Endothelial cell of umbilical vein (primary cell): ENCODE data around the gene NGFR. TPM values are rescaled to one million over a fixed set of nuclear protein-coding genes. Genes with fewer than 3 reads are reported as not detected.

Experiments
- BruUV-seq: library from RNA; stranded (reverse); fragments of 400-500 nt; replicated peaks from 2 replicates; lab custom pipeline; 2021; lab: Mats Ljungman, UMichigan
- CTCF ChIA-PET: fragments of 300-600, 350-600 bp; sonication (Branson Sonifier 250); formaldehyde crosslinking; loops from one replicate; lab custom pipeline; 2021; ENCODE audit warnings: antibody characterized with exemption, inconsistent platforms; lab: Charles Lee
- POLR2A ChIA-PET: fragments of 300-600, 350-600 bp; sonication (Branson Sonifier 250); formaldehyde crosslinking; loops from one replicate; lab custom pipeline; 2021; ENCODE audit warnings: antibody characterized with exemption, inconsistent platforms; lab: Charles Lee
- DNase-seq: peaks from one replicate; pipeline ENCODE4 v3.0.0-alpha.2; 2011; ENCODE audit warnings: low read depth, low spot score
- FAIRE-seq: peaks from 2 replicates; lab custom pipeline; 2011; peaks lifted over from hg19 to GRCh38; lab: Jason Lieb, UNC
- H2AFZ ChIP-seq: 2 replicates; pipeline ENCODE4 v1.6.0; 2012; ENCODE audit warnings: low read depth, low read length, control low read depth, inconsistent platforms
- H3K27ac ChIP-seq: 2 replicates; pipeline ENCODE4 v1.5.1; 2011; ENCODE audit warnings: low read depth, mild to moderate bottlenecking, control low read depth, low read length, moderate library complexity; ENCODE audit not compliant: insufficient read depth
- H3K27me3 ChIP-seq, 2 experiments: 2 replicates each; pipeline versions ENCODE4 v1.6.0 to v1.6.1; 2011; ENCODE audit warnings: low read length in 2 of 2, mixed read lengths in 1 of 2; ENCODE audit not compliant: control insufficient read depth in 2 of 2, insufficient read depth in 2 of 2
- H3K36me3 ChIP-seq, 2 experiments: 2 replicates in 1 of 2; 3 replicates in 1 of 2; pipeline ENCODE4 v1.5.1; 2011; ENCODE audit warnings: low read length in 2 of 2, mild to moderate bottlenecking in 1 of 2, moderate library complexity in 1 of 2; ENCODE audit not compliant: control insufficient read depth in 2 of 2, insufficient read depth in 2 of 2; ENCODE audit errors: extremely low read depth in 1 of 2
- H3K4me1 ChIP-seq: 3 replicates; pipeline ENCODE4 v1.5.1; 2011; ENCODE audit warnings: mild to moderate bottlenecking, low read length; ENCODE audit not compliant: control insufficient read depth, insufficient read depth; ENCODE audit errors: extremely low read depth
- H3K4me2 ChIP-seq: 2 replicates; pipeline ENCODE4 v1.6.1; 2011; ENCODE audit warnings: low read length, control low read depth, mixed read lengths; ENCODE audit not compliant: insufficient read depth
- H3K4me3 ChIP-seq, 3 experiments: fragments of 200-600 bp in 1 of 3; sonication (generic), shearing (Covaris generic) in 1 of 3; replicated peaks in 1 of 3; 2 replicates each; pipeline ENCODE4 v1.5.1; 2011 to 2016; ENCODE audit warnings: control low read depth in 3 of 3, low read length in 3 of 3, mild to moderate bottlenecking in 2 of 3, inconsistent platforms in 1 of 3, low read depth in 1 of 3, moderate library complexity in 1 of 3; ENCODE audit not compliant: insufficient read depth in 1 of 3
- H3K79me2 ChIP-seq: 2 replicates; pipeline ENCODE4 v1.6.0; 2012; ENCODE audit warnings: low read length, inconsistent platforms; ENCODE audit not compliant: control insufficient read depth, insufficient read depth
- H3K9ac ChIP-seq: replicated peaks from 2 replicates; pipeline ENCODE3; 2011; ENCODE audit warnings: low read length, control low read depth; ENCODE audit not compliant: insufficient read depth; ENCODE audit errors: extremely low read depth
- H3K9me1 ChIP-seq: replicated peaks from 3 replicates; pipeline ENCODE4 v1.6.0; 2011; ENCODE audit warnings: mild to moderate bottlenecking, low read length; ENCODE audit not compliant: control insufficient read depth, insufficient read depth; ENCODE audit errors: extremely low read depth
- H3K9me3 ChIP-seq: replicated peaks from 2 replicates; pipeline ENCODE4 v1.5.1; 2012; ENCODE audit warnings: low read length, inconsistent platforms; ENCODE audit not compliant: control insufficient read depth, insufficient read depth
- H4K20me1 ChIP-seq: replicated peaks from 2 replicates; pipeline ENCODE3; 2011; ENCODE audit warnings: mild to moderate bottlenecking, low read length; ENCODE audit not compliant: control insufficient read depth, insufficient read depth; ENCODE audit errors: extremely low read depth
- CTCF ChIP-seq, 2 donors: IDR thresholded peaks; 1 replicate in 1 of 2; 2 replicates in 1 of 2; pipeline ENCODE4 v1.5.1; 2011; ENCODE audit warnings: low read length in 2 of 2, mild to moderate bottlenecking in 2 of 2, moderate library complexity in 2 of 2, control low read depth in 1 of 2, inconsistent platforms in 1 of 2, low read depth in 1 of 2; ENCODE audit not compliant: insufficient read depth in 1 of 2; ENCODE audit errors: extremely low read depth in 1 of 2
- EZH2 ChIP-seq: IDR thresholded peaks from 2 replicates; pipeline ENCODE4 v1.6.1; 2012; ENCODE audit warnings: borderline replicate concordance, low read depth, mild to moderate bottlenecking, moderate library complexity, low read length, inconsistent platforms; ENCODE audit not compliant: severe bottlenecking
- GATA2 ChIP-seq: IDR thresholded peaks from 2 replicates; pipeline ENCODE4 v1.7.0; 2011; ENCODE audit warnings: low read depth, mild to moderate bottlenecking, moderate library complexity, mixed read lengths, low read length; ENCODE audit not compliant: insufficient read length, insufficient read depth
- JUN ChIP-seq: IDR thresholded peaks from 2 replicates; pipeline ENCODE4 v1.6.1; 2011; ENCODE audit warnings: borderline replicate concordance, low read depth; ENCODE audit not compliant: insufficient read length, insufficient read depth
- MAX ChIP-seq: IDR thresholded peaks from 2 replicates; pipeline ENCODE4 v1.6.1; 2011; ENCODE audit not compliant: insufficient read depth, insufficient read length
- MYC ChIP-seq: IDR thresholded peaks from one replicate; pipeline ENCODE4 v1.6.1; 2011; ENCODE audit warnings: mild to moderate bottlenecking, low read depth, low read length
- POLR2A ChIP-seq: IDR thresholded peaks from 2 replicates; pipeline ENCODE4 v1.6.1; 2012; ENCODE audit warnings: low read depth, mild to moderate bottlenecking, control low read depth, low read length
- POLR2AphosphoS5 ChIP-seq: IDR thresholded peaks from 2 replicates; pipeline ENCODE4 v1.6.1; 2012; ENCODE audit warnings: low read depth, mild to moderate bottlenecking, control low read depth, low read length, moderate library complexity; ENCODE audit not compliant: insufficient read depth
- dilution Hi-C: fragments of 300-500 bp; cut with MboI; formaldehyde crosslinking; loops from one replicate; pipeline ENCODE4 v1.15.0; 2019; ENCODE audit warnings: low sequenced_read_pairs; ENCODE audit not compliant: extremely low pct_ligation_motif_present
- intact Hi-C: fragments of 100-400 bp; cut with micrococcal nuclease; formaldehyde crosslinking; loops from one replicate; pipeline ENCODE4 v1.10.0; 2022
- polyA plus RNA-seq, 4 experiments: library from polyadenylated mRNA; depleted of rRNA in 3 of 4; stranded (reverse) in 3 of 4; unstranded in 1 of 4; fragments of >200 nt; gene quantifications; 2 replicates each; pipeline versions ENCODE4 v1.2.1 to v1.2.3, GENCODE V29; 2011 to 2012; ENCODE audit warnings: missing spikeins in 1 of 4
- total RNA-seq: library from RNA; stranded (reverse); gene quantifications from 2 replicates; pipeline ENCODE4 v1.2.3, GENCODE V29; 2021

NGFR gene
- total and polyA plus RNA-seq, 2 donors (not counting 3 experiments of a cell fraction or from before 2014, with no cell fraction given) = not detected

- no peaks in the 10 kb centered on the region for H4K20me1 ChIP-seq
- dilution Hi-C loops (no loop called here), intact Hi-C loops (no loop called here)
- TF ChIP-seq GATA2 (no peak), POLR2AphosphoS5 (no peak), POLR2A (no peak), EZH2 (no peak), CTCF (IDR thresholded peaks at IDR 0.05; ENCODE audit: extremely low read depth in 1 of 2, insufficient read depth in 1 of 2, low read depth in 1 of 2, low read length in 2 of 2) (no peak), MAX (no peak), JUN (no peak), MYC (no peak)
- FAIRE-seq (no peak), DNase-seq (no peak)
- no peaks in the 10 kb centered on the region for H3K36me3 ChIP-seq
- H3K9me1 ChIP-seq = no peaks in the 10 kb centered on the region
- H3K9me3 ChIP-seq = no peaks in the 10 kb centered on the region
- H3K27ac ChIP-seq = no peak overlapping the region
- CTCF ChIA-PET = interaction anchor here (1.1 kb wide), 1 partner anchor 50 kb away, joined by 4 read pairs; no protein-coding TSS in a partner anchor
- H3K9ac ChIP-seq = no peak overlapping the region
- H3K79me2 ChIP-seq = no peaks in the 10 kb centered on the region
- no peaks in the 10 kb centered on the region for H3K4me1 ChIP-seq
- no peak overlapping the region for H2AFZ ChIP-seq
- BruUV-seq = no TSS peak
- no peak overlapping the region for H3K4me3 ChIP-seq
- H3K4me2 ChIP-seq = no peak overlapping the region
- peaks cover 32 to 35% of the 10 kb centered on the region in 2 experiments for H3K27me3 ChIP-seq
- POLR2A ChIA-PET = no interaction called here
Observed at GRCh38 chr17:49460401-49460800, 34.7 kb upstream of the NGFR start.
